GM19351 (cell line): ENCODE results near the gene KLHDC8A.
"Not testable (repeated sequence)": the region's sequence is repeated elsewhere in the genome, so short reads cannot be mapped to it uniquely, and the experiment has no call there.

Experiments used
- ATAC-seq: cut with Tn5 transposase; IDR thresholded peaks from one replicate; pipeline ENCODE4 v1.9.1; 2021; ENCODE audit warnings: mild to moderate bottlenecking, moderate library complexity; ENCODE audit not compliant: unreplicated experiment

The KLHDC8A gene

GRCh38 chr1:205298191-205298994, 58.3 kb downstream of the KLHDC8A start:
- ATAC-seq = no peak

GRCh38 chr1:205297546-205298177, 59.1 kb downstream of the KLHDC8A start:
- not testable (repeated sequence) for ATAC-seq

GRCh38 chr1:205296154-205296553, 60.6 kb downstream of the KLHDC8A start:
- no peak for ATAC-seq

- no peak for ATAC-seq
These were observed 61.8 kb downstream of the KLHDC8A start for GRCh38 chr1:205294934-205295333.

- ATAC-seq = no peak
These were observed 62.4 kb downstream of the KLHDC8A start for GRCh38 chr1:205294175-205294917.

GRCh38 chr1:205293350-205294074, 63.2 kb downstream of the KLHDC8A start:
- no peak for ATAC-seq

- no peak for ATAC-seq
These were observed 65.1 kb downstream of the KLHDC8A start for GRCh38 chr1:205291596-205291995.

GRCh38 chr1:205287767-205288559, 68.8 kb downstream of the KLHDC8A start:
- ATAC-seq = peak; percentile 75

GRCh38 chr1:205287076-205287475, 69.6 kb downstream of the KLHDC8A start:
- ATAC-seq = no peak

GRCh38 chr1:205286335-205286950, 70.3 kb downstream of the KLHDC8A start:
- no peak for ATAC-seq
